ENCODE data around the gene UNC45B.

DNA sequence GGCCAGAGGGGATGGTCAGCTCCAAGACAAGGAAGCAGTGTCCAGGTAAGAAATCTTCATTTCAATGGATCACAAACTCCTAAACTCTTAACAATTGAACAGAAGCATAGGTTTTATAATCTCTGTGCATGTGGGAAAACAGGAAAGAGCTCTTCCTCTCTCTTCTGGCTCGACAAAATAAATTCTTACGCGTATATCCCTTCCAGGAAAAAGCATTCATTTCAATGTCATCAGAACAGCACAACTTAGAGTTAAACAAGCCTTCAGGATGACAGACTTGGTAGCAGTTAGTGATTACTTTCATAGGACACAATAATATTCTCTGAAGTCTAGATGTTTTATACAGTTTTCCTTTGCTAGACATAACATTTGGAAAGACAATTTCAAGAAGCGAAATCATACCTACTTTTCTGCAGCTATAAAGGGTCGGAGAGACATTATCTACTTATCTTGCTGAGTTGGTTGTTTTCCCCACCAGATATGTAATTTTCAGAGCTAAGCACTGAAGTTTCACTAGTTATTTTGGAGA lies 65.9 kb downstream of the UNC45B start:
- TF ChIP-seq POLR2AphosphoS5 (IDR thresholded peaks at IDR 0.05; ENCODE audit: insufficient read depth, low read depth, low read length), result no peak
- TF ChIP-seq, protein P1, sequence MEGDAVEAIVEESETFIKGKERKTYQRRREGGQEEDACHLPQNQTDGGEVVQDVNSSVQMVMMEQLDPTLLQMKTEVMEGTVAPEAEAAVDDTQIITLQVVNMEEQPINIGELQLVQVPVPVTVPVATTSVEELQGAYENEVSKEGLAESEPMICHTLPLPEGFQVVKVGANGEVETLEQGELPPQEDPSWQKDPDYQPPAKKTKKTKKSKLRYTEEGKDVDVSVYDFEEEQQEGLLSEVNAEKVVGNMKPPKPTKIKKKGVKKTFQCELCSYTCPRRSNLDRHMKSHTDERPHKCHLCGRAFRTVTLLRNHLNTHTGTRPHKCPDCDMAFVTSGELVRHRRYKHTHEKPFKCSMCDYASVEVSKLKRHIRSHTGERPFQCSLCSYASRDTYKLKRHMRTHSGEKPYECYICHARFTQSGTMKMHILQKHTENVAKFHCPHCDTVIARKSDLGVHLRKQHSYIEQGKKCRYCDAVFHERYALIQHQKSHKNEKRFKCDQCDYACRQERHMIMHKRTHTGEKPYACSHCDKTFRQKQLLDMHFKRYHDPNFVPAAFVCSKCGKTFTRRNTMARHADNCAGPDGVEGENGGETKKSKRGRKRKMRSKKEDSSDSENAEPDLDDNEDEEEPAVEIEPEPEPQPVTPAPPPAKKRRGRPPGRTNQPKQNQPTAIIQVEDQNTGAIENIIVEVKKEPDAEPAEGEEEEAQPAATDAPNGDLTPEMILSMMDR (IDR thresholded peaks at IDR 0.05; ENCODE audit: extremely low read depth in 1 of 2, insufficient read depth in 1 of 2, low read depth in 1 of 2, low read length in 2 of 2), result no peak
- TF ChIP-seq, protein P2, sequence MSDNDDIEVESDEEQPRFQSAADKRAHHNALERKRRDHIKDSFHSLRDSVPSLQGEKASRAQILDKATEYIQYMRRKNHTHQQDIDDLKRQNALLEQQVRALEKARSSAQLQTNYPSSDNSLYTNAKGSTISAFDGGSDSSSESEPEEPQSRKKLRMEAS (IDR thresholded peaks at IDR 0.05; ENCODE audit: insufficient read depth, insufficient read length), result no peak

All from endothelial cell of umbilical vein (primary cell).